WTC11 (cell line): ENCODE data around the gene DUSP6.

Experiments used
- CBFB ChIP-seq: sonication (generic); formaldehyde crosslinking; IDR thresholded peaks from 2 replicates; pipeline ENCODE4 v1.8.1; 2022; ENCODE audit warnings: mild to moderate bottlenecking, low read depth, missing genetic modification reagents
- CTCF ChIP-seq: fragments of 200-600 bp; IDR thresholded peaks from 2 replicates; pipeline ENCODE4 v1.8.0; 2022; ENCODE audit warnings: antibody characterized with exemption
- E2F1 ChIP-seq: sonication (generic); formaldehyde crosslinking; IDR thresholded peaks from 2 replicates; pipeline ENCODE4 v1.8.0; 2022; ENCODE audit warnings: mild to moderate bottlenecking, missing genetic modification reagents
- JUN ChIP-seq: sonication (generic); formaldehyde crosslinking; IDR thresholded peaks from 2 replicates; pipeline ENCODE4 v1.8.0; 2023; ENCODE audit warnings: mild to moderate bottlenecking, missing genetic modification reagents
- MAX ChIP-seq: sonication (generic); formaldehyde crosslinking; IDR thresholded peaks from 2 replicates; pipeline ENCODE4 v1.8.0; 2022; ENCODE audit warnings: mild to moderate bottlenecking, missing genetic modification reagents
- MLX ChIP-seq: sonication (generic); formaldehyde crosslinking; IDR thresholded peaks from 2 replicates; pipeline ENCODE4 v1.8.1; 2023; ENCODE audit warnings: mild to moderate bottlenecking, missing genetic modification reagents, moderate library complexity
- USF2 ChIP-seq: sonication (generic); formaldehyde crosslinking; IDR thresholded peaks from 2 replicates; pipeline ENCODE4 v1.8.1; 2023; ENCODE audit warnings: mild to moderate bottlenecking, missing genetic modification reagents, moderate library complexity
- ZNF219 ChIP-seq: sonication (generic); formaldehyde crosslinking; IDR thresholded peaks from 2 replicates; pipeline ENCODE4 v1.8.0; 2023; ENCODE audit warnings: missing genetic modification reagents, mild to moderate bottlenecking, borderline replicate concordance
- ZNF263 ChIP-seq: sonication (generic); formaldehyde crosslinking; IDR thresholded peaks from 2 replicates; pipeline ENCODE4 v1.8.1; 2022; ENCODE audit warnings: low read depth, mild to moderate bottlenecking, moderate library complexity, missing genetic modification reagents
- ZNF281 ChIP-seq: sonication (generic); formaldehyde crosslinking; IDR thresholded peaks from 2 replicates; pipeline ENCODE4 v1.8.0; 2023; ENCODE audit warnings: mild to moderate bottlenecking, missing genetic modification reagents
- ZSCAN18 ChIP-seq: fragments of 250-450 bp; sonication (Bioruptor Pico); IDR thresholded peaks from 2 replicates; pipeline ENCODE4 v2.1.2; 2022; ENCODE audit warnings: mild to moderate bottlenecking, moderate library complexity

GRCh38 chr12:89386138-89386537 is 33.8 kb upstream of the DUSP6 start:
- TF ChIP-seq MAX (CRISPR knock-in tag) (no peak), CTCF (no peak), JUN (CRISPR knock-in tag) (no peak), ZNF219 (CRISPR knock-in tag) (no peak), ZNF263 (CRISPR knock-in tag) (no peak), CBFB (CRISPR knock-in tag) (no peak), MLX (CRISPR knock-in tag) (no peak), USF2 (CRISPR knock-in tag) (no peak), ZSCAN18 (CRISPR knock-in tag) (no peak), E2F1 (CRISPR knock-in tag) (no peak), ZNF281 (no peak)
